Activated T-cell treated with anti-CD3 and anti-CD28 coated beads, Interleukin-2, amount 50 U/mL, for 72 hours (primary cell): Measurements from ENCODE around the gene TLR2. TPM values are rescaled to one million over a fixed set of nuclear protein-coding genes. Genes with fewer than 3 reads are reported as not detected.
A peak's percentile ranks its signal among the peaks of the same experiment; 100 is the strongest.

Source experiments
- ATAC-seq, 2 donors: fragments of 150-1000 bp; cut with Tn5 transposase; replicated peaks in 1 of 2; 2 replicates each; pipeline ENCODE4 v1.10.0; 2021; ENCODE audit warnings: moderate library complexity in 2 of 2, mild to moderate bottlenecking in 1 of 2
- DNase-seq, 2 donors: peaks; one replicate each; pipeline ENCODE4 v3.0.0; 2021 to 2022; ENCODE audit warnings: mixed read lengths in 1 of 2
- H3K27ac Mint-ChIP-seq: one replicate; pipeline ENCODE4 v1.8.0; 2022; ENCODE audit warnings: mild to moderate bottlenecking, moderate library complexity, mixed read lengths
- H3K27me3 Mint-ChIP-seq: one replicate; pipeline ENCODE4 v1.8.0; 2022; ENCODE audit warnings: low read depth, mixed read lengths
- H3K36me3 Mint-ChIP-seq, 2 donors: one replicate each; pipeline ENCODE4 v1.8.0; 2022; ENCODE audit warnings: mixed read lengths in 2 of 2, mild to moderate bottlenecking in 1 of 2; ENCODE audit not compliant: insufficient read depth in 2 of 2
- H3K4me1 Mint-ChIP-seq: one replicate; pipeline ENCODE4 v1.8.0; 2022; ENCODE audit warnings: low read depth, mixed read lengths
- H3K4me3 Mint-ChIP-seq, 2 donors: one replicate each; pipeline ENCODE4 v1.8.0; 2022; ENCODE audit warnings: mild to moderate bottlenecking in 2 of 2, mixed read lengths in 2 of 2, moderate library complexity in 2 of 2
- H3K9me3 Mint-ChIP-seq, 2 donors: one replicate each; pipeline ENCODE4 v1.8.0; 2022; ENCODE audit warnings: mixed read lengths in 2 of 2
- total RNA-seq, 2 donors: library from RNA; stranded (reverse); gene quantifications; one replicate each; pipeline ENCODE4 v1.2.3, GENCODE V29; 2022

The TLR2 gene
- total RNA-seq, 2 donors from 2014 or later: 0.70 to 1.4 TPM

DNA sequence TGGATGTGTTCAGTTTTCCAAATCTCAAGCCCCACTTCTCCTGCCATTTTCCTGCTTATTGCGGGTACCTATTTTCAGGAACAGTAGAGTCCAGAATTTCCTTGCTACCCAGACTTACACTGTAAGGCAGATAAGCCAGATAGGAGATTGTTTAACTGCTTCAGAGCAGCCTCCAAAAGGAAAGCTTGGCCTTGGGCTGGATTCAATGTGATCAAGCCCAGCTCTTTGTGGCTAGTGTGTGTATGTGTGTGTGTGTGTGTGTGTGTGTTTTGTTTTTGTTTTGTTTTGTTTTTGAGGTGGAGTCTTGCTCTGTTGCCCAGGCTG, 41.7 kb downstream of the TLR2 start:
- ATAC-seq: no peak
- Mint-ChIP-seq H3K36me3 (no peaks in the 10 kb centered on the region), H3K4me3 (no peak overlapping the region), H3K27me3 (peaks cover 18% of the 10 kb centered on the region), H3K9me3 (no peaks in the 10 kb centered on the region), H3K27ac (no peak overlapping the region), H3K4me1 (no peaks in the 10 kb centered on the region)
- no peak for DNase-seq

DNA sequence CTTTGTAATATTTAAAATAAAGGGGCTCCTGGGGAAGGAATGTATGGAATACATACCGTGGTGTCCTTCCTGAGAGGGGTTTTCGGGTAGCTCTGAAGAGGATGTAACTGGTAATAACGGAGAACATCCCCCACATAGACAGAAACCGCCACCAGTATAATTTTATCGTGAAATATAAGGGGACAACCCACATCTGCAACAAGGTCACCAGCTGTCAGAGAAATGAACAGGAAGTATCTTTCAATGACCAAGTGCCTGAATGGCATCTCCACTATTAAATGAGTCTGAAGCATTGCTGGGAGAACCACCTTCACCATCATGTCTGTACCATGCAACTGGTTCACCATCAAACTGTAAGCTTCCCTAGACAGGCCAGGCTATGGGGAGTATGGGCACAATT, 44.1 kb downstream of the TLR2 start:
- no peak for ATAC-seq
- no peak overlapping the region for H3K27ac Mint-ChIP-seq
- H3K4me1 Mint-ChIP-seq: peaks cover 6% of the 10 kb centered on the region
- DNase-seq: no peak
- H3K36me3 Mint-ChIP-seq: no peaks in the 10 kb centered on the region
- H3K27me3 Mint-ChIP-seq: peaks cover 38% of the 10 kb centered on the region
- H3K4me3 Mint-ChIP-seq: no peak overlapping the region
- H3K9me3 Mint-ChIP-seq: no peaks in the 10 kb centered on the region

GRCh38 chr4:153728660-153729059, 44.6 kb downstream of the TLR2 start:
- DNase-seq (no peak), ATAC-seq (no peak)
- H3K4me1 Mint-ChIP-seq: peaks cover 8% of the 10 kb centered on the region
- no peaks in the 10 kb centered on the region for H3K36me3 Mint-ChIP-seq
- H3K27me3 Mint-ChIP-seq: peaks cover 40% of the 10 kb centered on the region
- H3K4me3 Mint-ChIP-seq: no peak overlapping the region
- H3K27ac Mint-ChIP-seq: no peak overlapping the region
- no peaks in the 10 kb centered on the region for H3K9me3 Mint-ChIP-seq

DNA sequence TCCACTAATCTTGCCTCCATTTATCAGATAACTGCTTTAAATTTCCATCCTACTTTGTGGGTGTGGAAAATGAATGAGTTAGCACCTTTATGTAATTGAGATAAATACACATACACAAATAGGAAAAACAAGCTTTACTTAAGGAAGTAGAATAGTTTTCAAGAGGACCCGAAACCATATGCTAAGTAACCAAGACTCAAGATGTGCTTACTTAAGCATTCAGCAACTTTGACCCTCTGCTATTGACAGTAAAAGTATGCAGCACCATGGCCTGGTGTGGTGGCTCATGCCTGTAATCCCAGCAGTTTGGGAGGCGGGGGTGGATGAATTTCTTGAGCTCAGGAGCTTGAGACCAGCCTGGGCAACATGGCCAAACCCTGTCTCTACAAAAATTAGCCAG, 45.8 kb downstream of the TLR2 start:
- Mint-ChIP-seq H3K9me3 (no peaks in the 10 kb centered on the region), H3K36me3 (no peaks in the 10 kb centered on the region), H3K27me3 (peaks cover 45% of the 10 kb centered on the region), H3K27ac (no peak overlapping the region), H3K4me1 (peaks cover 14% of the 10 kb centered on the region), H3K4me3 (no peak overlapping the region)
- ATAC-seq (no peak), DNase-seq (no peak)

- H3K36me3 Mint-ChIP-seq: no peaks in the 10 kb centered on the region
- peaks cover 57% of the 10 kb centered on the region for H3K27me3 Mint-ChIP-seq
- no peak overlapping the region for H3K27ac Mint-ChIP-seq
- DNase-seq: no peak
- no peak overlapping the region for H3K4me3 Mint-ChIP-seq
- H3K9me3 Mint-ChIP-seq: no peaks in the 10 kb centered on the region
- ATAC-seq: no peak
- H3K4me1 Mint-ChIP-seq: peaks cover 14% of the 10 kb centered on the region
These were observed 47.2 kb downstream of the TLR2 start for GRCh38 chr4:153731239-153731638.

DNA sequence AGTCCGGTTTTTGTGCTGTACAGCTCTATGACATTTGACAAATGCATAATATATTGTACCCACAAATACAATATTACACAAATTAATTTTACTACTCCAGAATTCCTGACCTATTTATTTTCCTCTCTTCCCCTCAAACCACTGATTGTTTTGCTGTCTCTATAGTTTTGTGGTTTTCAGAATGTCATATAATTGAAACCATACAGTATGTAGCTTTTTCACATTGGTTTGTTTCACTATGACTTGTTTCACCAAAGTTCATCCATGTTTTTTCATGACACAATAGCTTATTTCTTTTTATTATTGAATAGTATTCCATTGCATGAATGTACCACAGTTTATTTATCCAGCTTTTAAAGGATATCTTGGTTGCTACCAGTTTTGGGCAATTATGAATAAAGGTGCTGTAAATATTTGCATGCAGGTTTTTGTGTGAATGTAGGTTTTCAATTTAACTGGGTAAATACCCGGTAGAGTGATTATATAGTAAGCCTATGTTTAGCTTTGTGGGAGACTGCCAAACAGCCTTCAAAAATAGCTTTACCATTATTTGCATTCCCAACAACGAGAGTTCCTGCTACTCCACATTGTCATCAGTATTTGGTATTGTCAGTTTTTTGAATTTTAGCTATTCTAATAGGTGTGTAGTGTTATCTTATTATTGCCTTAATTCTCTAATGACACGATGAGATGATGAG, 49.8 kb downstream of the TLR2 start:
- H3K4me1 Mint-ChIP-seq: peaks cover 14% of the 10 kb centered on the region
- no peak overlapping the region for H3K27ac Mint-ChIP-seq
- H3K36me3 Mint-ChIP-seq: peaks cover 0 to 2% of the 10 kb centered on the region in 2 donors
- H3K27me3 Mint-ChIP-seq: peaks cover 59% of the 10 kb centered on the region
- no peak for DNase-seq
- H3K9me3 Mint-ChIP-seq: no peaks in the 10 kb centered on the region
- no peak overlapping the region for H3K4me3 Mint-ChIP-seq
- peak; percentile 40 to 41 for ATAC-seq

DNA sequence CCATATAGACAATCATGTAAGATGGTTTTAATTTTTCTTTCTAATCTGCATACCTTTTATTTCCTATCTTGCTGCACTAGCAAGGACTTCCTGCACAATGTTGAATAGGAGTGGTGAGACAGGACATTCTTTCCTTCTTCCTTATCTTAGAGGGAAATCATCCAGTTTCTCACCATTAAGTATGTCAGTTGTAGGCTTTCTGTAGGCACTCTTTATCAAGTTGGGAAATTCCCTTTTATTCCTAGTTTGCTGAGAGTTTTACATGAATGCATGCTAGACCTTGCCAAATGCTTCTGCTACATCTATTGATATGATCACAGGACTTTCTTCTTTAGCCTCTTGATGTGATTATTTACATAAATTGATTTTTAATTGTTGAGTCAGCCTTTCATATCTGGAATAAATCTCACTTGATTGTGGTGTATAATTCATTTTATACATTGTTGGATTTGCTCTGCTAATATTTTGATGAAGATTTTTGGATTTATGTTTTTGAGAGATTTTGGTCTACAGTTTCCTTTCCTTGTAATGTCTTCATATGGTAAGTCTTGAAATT, 51.9 kb downstream of the TLR2 start:
- no peak for ATAC-seq
- Mint-ChIP-seq H3K9me3 (peaks cover 3 to 6% of the 10 kb centered on the region in 2 donors), H3K27ac (no peak overlapping the region), H3K4me3 (no peak overlapping the region), H3K36me3 (peaks cover 2 to 7% of the 10 kb centered on the region in 2 donors), H3K4me1 (peaks cover 14% of the 10 kb centered on the region), H3K27me3 (peaks cover 52% of the 10 kb centered on the region)
- no peak for DNase-seq

- no peak for DNase-seq
- Mint-ChIP-seq H3K27ac (no peak overlapping the region), H3K4me3 (no peak overlapping the region), H3K4me1 (no peaks in the 10 kb centered on the region), H3K9me3 (peaks cover 3 to 8% of the 10 kb centered on the region in 2 donors), H3K36me3 (peaks cover 2 to 7% of the 10 kb centered on the region in 2 donors), H3K27me3 (peaks cover 6% of the 10 kb centered on the region)
- no peak for ATAC-seq
These were observed 57.5 kb downstream of the TLR2 start for GRCh38 chr4:153741541-153741940.

- Mint-ChIP-seq H3K27me3 (peaks cover 3% of the 10 kb centered on the region), H3K36me3 (peaks cover under 1% of the 10 kb centered on the region in 2 donors), H3K27ac (no peak overlapping the region), H3K9me3 (peaks cover under 1 to 5% of the 10 kb centered on the region in 2 donors), H3K4me3 (no peak overlapping the region), H3K4me1 (no peaks in the 10 kb centered on the region)
- ATAC-seq: no peak
- DNase-seq: no peak
These were observed 61.6 kb downstream of the TLR2 start for GRCh38 chr4:153745651-153746050.

GRCh38 chr4:153747406-153747955, 63.4 kb downstream of the TLR2 start:
- no peaks in the 10 kb centered on the region for H3K36me3 Mint-ChIP-seq
- ATAC-seq (no peak), DNase-seq (no peak)
- H3K27me3 Mint-ChIP-seq: no peaks in the 10 kb centered on the region
- H3K9me3 Mint-ChIP-seq: no peaks in the 10 kb centered on the region
- no peak overlapping the region for H3K27ac Mint-ChIP-seq
- no peaks in the 10 kb centered on the region for H3K4me1 Mint-ChIP-seq
- no peak overlapping the region for H3K4me3 Mint-ChIP-seq

DNA sequence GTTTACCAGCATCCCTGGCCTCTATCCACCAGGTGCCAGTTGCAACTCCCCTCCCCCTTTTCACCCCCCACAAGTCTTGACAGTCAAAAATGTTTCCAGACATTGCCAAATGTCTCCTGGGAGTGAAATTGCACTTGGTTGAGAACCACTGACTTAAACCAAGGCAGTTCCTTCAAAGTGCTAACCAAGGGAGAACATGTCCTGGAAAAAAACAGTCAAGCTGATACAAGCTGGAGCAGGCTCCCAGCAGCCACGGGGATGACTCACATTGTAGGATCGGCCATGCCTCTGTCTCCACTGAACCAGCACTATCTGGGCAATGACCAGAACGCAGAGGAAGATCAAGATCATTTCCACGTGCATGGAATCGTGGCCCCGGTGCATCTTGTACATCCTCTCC, 64.3 kb downstream of the TLR2 start:
- DNase-seq (no peak), ATAC-seq (no peak)
- Mint-ChIP-seq H3K27ac (no peak overlapping the region), H3K4me1 (no peaks in the 10 kb centered on the region), H3K36me3 (no peaks in the 10 kb centered on the region), H3K4me3 (no peak overlapping the region), H3K9me3 (no peaks in the 10 kb centered on the region), H3K27me3 (no peaks in the 10 kb centered on the region)

DNA sequence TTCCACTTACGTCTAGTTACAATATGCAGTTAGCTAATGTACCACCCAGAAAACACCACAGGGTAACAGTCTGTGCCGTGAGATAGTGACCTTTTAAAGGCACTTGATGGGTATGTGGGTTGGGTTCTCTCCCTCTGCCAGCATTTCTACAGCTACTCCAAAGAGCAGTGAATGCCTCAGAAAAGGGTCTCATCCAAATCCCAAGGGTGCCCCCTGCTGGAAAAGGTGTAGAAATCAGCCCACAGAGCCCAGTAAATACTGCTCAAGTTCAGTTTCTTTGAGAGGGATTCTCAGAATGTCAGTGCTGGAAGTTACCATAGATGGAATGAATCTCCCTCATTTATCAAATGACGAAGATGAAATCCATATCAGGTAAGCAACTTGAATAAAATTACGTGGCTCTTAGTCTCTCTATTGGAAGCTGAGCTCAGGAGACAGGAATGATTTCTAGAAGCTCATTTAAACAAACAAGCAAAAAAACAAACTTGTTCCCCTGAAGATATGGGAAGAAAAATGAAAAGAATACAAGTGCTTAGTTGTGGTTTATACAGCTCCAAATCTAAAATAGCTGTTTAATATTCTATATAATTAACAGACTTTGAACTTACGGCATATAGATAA, 66.2 kb downstream of the TLR2 start:
- ATAC-seq: peak; percentile 85 to 89
- H3K27me3 Mint-ChIP-seq: no peaks in the 10 kb centered on the region
- peaks cover 9% of the 10 kb centered on the region for H3K4me1 Mint-ChIP-seq

DNA sequence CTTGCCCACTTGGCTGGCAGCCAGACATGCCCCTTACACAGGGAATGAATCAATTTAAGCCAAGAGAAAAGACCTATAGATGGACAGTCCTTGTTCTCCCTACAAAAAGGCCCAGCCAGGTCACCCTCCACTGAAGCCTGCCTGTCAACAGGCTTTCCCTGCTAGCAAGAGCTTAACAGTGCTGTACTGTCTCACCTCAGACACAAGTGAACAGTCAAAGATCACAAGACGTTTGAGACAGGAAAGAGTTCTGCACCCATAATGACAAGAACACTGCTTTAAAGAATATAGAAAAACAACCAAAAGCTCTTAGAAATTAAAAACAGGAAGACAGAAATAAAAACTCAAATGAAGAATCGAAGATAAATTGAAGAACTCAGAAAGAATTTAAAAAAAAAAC, 71.1 kb downstream of the TLR2 start:
- no peak for ATAC-seq
- Mint-ChIP-seq H3K9me3 (no peaks in the 10 kb centered on the region), H3K4me1 (peaks cover 11% of the 10 kb centered on the region), H3K36me3 (no peaks in the 10 kb centered on the region), H3K4me3 (peak overlapping the region in 1 of 2 donors; percentile 19), H3K27me3 (peaks cover 24% of the 10 kb centered on the region), H3K27ac (no peak overlapping the region)
- no peak for DNase-seq

More for the DNA sequence above, 66.2 kb downstream of the TLR2 start:
- Mint-ChIP-seq H3K9me3 (no peaks in the 10 kb centered on the region), H3K4me3 (no peak overlapping the region), H3K36me3 (no peaks in the 10 kb centered on the region), H3K27ac (no peak overlapping the region)
- DNase-seq: peak; percentile 68 to 76
